GM23338 (cell line): ENCODE results near the gene CIC. TPM values are rescaled to one million over a fixed set of nuclear protein-coding genes. Genes with fewer than 3 reads are reported as not detected.

ENCODE experiments used
- ATAC-seq: fragments of 200-7000 bp; cut with Tn5 transposase; 3 replicates; pipeline ENCODE4 v1.9.1; 2020
- DNase-seq: peaks from one replicate; pipeline ENCODE4 v3.0.0-alpha.2; 2015; ENCODE audit warnings: low spot score
- H2AFZ ChIP-seq: fragments of 200-600 bp; sonication (generic); 2 replicates; pipeline ENCODE4 v1.8.0; 2016; ENCODE audit warnings: antibody characterized with exemption, mild to moderate bottlenecking, moderate library complexity
- H3F3A ChIP-seq: fragments of 200-600 bp; sonication (generic); replicated peaks from 2 replicates; pipeline ENCODE4 v1.8.0; 2017; ENCODE audit warnings: antibody characterized with exemption, mixed run types, low read depth
- H3K27ac ChIP-seq: fragments of 200-600 bp; sonication (generic); 2 replicates; pipeline ENCODE4 v1.6.1; 2016; ENCODE audit warnings: low read depth
- H3K27me3 ChIP-seq: fragments of 200-600 bp; sonication (generic); 2 replicates; pipeline ENCODE4 v1.8.0; 2016; ENCODE audit warnings: mild to moderate bottlenecking, mixed run types, moderate library complexity; ENCODE audit not compliant: insufficient read depth
- H3K36me3 ChIP-seq: fragments of 200-600 bp; sonication (generic); 2 replicates; pipeline ENCODE4 v1.8.0; 2016; ENCODE audit warnings: mild to moderate bottlenecking; ENCODE audit not compliant: insufficient read depth
- H3K4me1 ChIP-seq: fragments of 200-600 bp; sonication (generic); 2 replicates; pipeline ENCODE4 v1.8.0; 2016; ENCODE audit warnings: mild to moderate bottlenecking, moderate library complexity; ENCODE audit not compliant: insufficient read depth
- H3K4me2 ChIP-seq: fragments of 200-600 bp; sonication (generic); 2 replicates; pipeline ENCODE4 v1.7.1; 2017; ENCODE audit warnings: mixed run types
- H3K4me3 ChIP-seq: fragments of 200-600 bp; sonication (generic); 2 replicates; pipeline ENCODE4 v1.6.1; 2016; ENCODE audit warnings: mixed run types
- H3K79me2 ChIP-seq: fragments of 200-600 bp; sonication (generic); replicated peaks from 2 replicates; pipeline ENCODE4 v1.8.0; 2017; ENCODE audit warnings: mild to moderate bottlenecking; ENCODE audit not compliant: insufficient read depth
- H3K9me2 ChIP-seq: fragments of 200-600 bp; sonication (generic); 2 replicates; pipeline ENCODE4 v1.8.0; 2017; ENCODE audit not compliant: insufficient read depth
- H4K20me1 ChIP-seq: fragments of 200-600 bp; sonication (generic); replicated peaks from 2 replicates; pipeline ENCODE4 v1.8.0; 2017; ENCODE audit warnings: mild to moderate bottlenecking; ENCODE audit not compliant: insufficient read depth
- H3K27ac Mint-ChIP-seq: 2 replicates; pipeline ENCODE4 v1.8.0; 2020; ENCODE audit warnings: inconsistent platforms, mild to moderate bottlenecking, moderate library complexity, mixed read lengths
- H3K27me3 Mint-ChIP-seq: 3 replicates; pipeline ENCODE4 v1.8.0; 2022; ENCODE audit warnings: low read depth, mild to moderate bottlenecking, moderate library complexity, mixed read lengths, inconsistent platforms; ENCODE audit not compliant: insufficient read depth, poor library complexity
- H3K36me3 Mint-ChIP-seq: 3 replicates; pipeline ENCODE4 v1.8.0; 2021; ENCODE audit warnings: low read depth, mild to moderate bottlenecking, inconsistent platforms, moderate library complexity, mixed read lengths
- H3K4me1 Mint-ChIP-seq: 3 replicates; pipeline ENCODE4 v1.8.0; 2020; ENCODE audit warnings: mild to moderate bottlenecking, inconsistent platforms, mixed read lengths
- H3K4me3 Mint-ChIP-seq: 3 replicates; pipeline ENCODE4 v1.8.0; 2021; ENCODE audit warnings: moderate library complexity, mild to moderate bottlenecking, inconsistent platforms, mixed read lengths
- H3K9me3 Mint-ChIP-seq: 3 replicates; pipeline ENCODE4 v1.8.0; 2020; ENCODE audit warnings: moderate library complexity, mild to moderate bottlenecking, inconsistent platforms, mixed read lengths
- CREB1 ChIP-seq: fragments of 250-450 bp; sonication (Bioruptor Pico); IDR thresholded peaks from 2 replicates; pipeline ENCODE4 v1.5.0; 2020; ENCODE audit warnings: low read depth, mild to moderate bottlenecking, moderate library complexity
- EZH2phosphoT487 ChIP-seq: fragments of 200-600 bp; sonication (generic); IDR thresholded peaks from one replicate; pipeline ENCODE4 v1.8.1; 2018; ENCODE audit warnings: antibody characterized with exemption; ENCODE audit not compliant: unreplicated experiment
- REST ChIP-seq: IDR thresholded peaks from one replicate; pipeline ENCODE4 v1.6.1; 2018; ENCODE audit warnings: antibody characterized with exemption; ENCODE audit not compliant: unreplicated experiment
- STAT1 ChIP-seq: IDR thresholded peaks from one replicate; pipeline ENCODE4 v1.6.1; 2016; ENCODE audit warnings: antibody characterized with exemption; ENCODE audit not compliant: unreplicated experiment
- ZNF462 ChIP-seq: fragments of 250-450 bp; sonication (Bioruptor Pico); IDR thresholded peaks from 2 replicates; pipeline ENCODE4 v1.5.0; 2020; ENCODE audit warnings: mild to moderate bottlenecking, moderate library complexity
- polyA plus RNA-seq: library from polyadenylated mRNA; unstranded; fragments of >200 nt; fragmentation: Nextera tagmentation; extraction: Ambion mirVana; gene quantifications from 2 replicates; pipeline ENCODE4 v1.2.1, GENCODE V29; 2016
- total RNA-seq: library from RNA; depleted of rRNA; stranded (reverse); fragments of >200 nt; shearing (Covaris generic); gene quantifications from 2 replicates; pipeline ENCODE4 v1.2.3, GENCODE V29; 2014

Gene CIC
- total and polyA plus RNA-seq, 2 experiments from 2014 or later, result 13.2 to 42.0 TPM

DNA sequence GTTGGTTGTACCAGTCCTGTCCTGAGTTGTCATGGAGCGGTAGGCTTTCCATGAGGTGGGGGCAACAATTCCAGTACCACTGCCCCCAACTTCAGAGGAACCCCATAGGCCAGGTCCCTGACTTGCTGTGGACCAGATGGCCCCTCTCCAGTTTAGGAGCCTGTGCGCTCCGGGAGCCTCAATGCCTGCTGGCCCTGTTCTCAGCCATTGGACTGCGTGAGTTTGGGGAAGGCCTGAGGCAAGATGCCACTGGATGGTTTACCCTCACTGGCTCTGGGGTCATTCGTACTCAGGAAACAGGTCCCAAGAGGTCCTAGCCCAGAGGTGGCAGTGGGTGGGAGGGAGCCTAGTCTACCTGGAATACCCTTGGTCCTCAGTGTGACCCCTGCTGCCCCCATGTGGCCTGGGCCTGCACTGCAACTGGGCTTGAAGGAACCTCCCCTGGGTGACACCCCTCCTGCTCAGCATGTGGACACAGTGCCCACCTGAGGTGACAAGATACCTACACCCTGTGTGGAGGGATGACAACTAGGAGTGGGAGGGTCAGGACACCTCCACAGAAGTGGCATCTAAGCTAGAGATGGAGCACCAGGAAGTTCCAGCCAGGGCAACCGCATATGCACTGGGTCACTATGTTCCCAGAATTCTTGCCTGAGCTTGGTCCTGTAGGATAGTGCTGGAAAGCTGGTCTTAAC lies 26.9 kb downstream of the CIC start (continued):
- no peak for TF ChIP-seq ZNF462 (CRISPR knock-in tag)

- ATAC-seq (no peak), DNase-seq (no peak)
- Mint-ChIP-seq H3K36me3 (peaks cover 34% of the 10 kb centered on the region), H3K9me3 (no peaks in the 10 kb centered on the region), H3K27me3 (peaks cover 6% of the 10 kb centered on the region), H3K27ac (no peak overlapping the region), H3K4me1 (peaks cover 21% of the 10 kb centered on the region), H3K4me3 (no peak overlapping the region)
- Histone ChIP-seq H3K27me3 (no peaks in the 10 kb centered on the region), H4K20me1 (peaks cover 13% of the 10 kb centered on the region), H2AFZ (no peak overlapping the region), H3K36me3 (no peaks in the 10 kb centered on the region), H3F3A (peaks cover 23% of the 10 kb centered on the region), H3K79me2 (peaks cover 9% of the 10 kb centered on the region), H3K4me2 (no peak overlapping the region), H3K4me1 (peaks cover 11% of the 10 kb centered on the region), H3K9me2 (no peaks in the 10 kb centered on the region), H3K27ac (no peak overlapping the region), H3K4me3 (no peak overlapping the region)
- no peak for TF ChIP-seq ZNF462 (CRISPR knock-in tag)
- TF ChIP-seq REST, result no peak
- TF ChIP-seq EZH2phosphoT487, result no peak
- no peak for TF ChIP-seq CREB1
- no peak for TF ChIP-seq STAT1
These were observed 28.0 kb downstream of the CIC start for GRCh38 chr19:42297039-42297438.
